ENCODE results near the gene ANKLE1. TPM values are rescaled to one million over a fixed set of nuclear protein-coding genes. Genes with fewer than 3 reads are reported as not detected.

ANKLE1 gene
- total and polyA plus RNA-seq, 2 experiments from 2014 or later = 0.31 to 0.54 TPM

DNA sequence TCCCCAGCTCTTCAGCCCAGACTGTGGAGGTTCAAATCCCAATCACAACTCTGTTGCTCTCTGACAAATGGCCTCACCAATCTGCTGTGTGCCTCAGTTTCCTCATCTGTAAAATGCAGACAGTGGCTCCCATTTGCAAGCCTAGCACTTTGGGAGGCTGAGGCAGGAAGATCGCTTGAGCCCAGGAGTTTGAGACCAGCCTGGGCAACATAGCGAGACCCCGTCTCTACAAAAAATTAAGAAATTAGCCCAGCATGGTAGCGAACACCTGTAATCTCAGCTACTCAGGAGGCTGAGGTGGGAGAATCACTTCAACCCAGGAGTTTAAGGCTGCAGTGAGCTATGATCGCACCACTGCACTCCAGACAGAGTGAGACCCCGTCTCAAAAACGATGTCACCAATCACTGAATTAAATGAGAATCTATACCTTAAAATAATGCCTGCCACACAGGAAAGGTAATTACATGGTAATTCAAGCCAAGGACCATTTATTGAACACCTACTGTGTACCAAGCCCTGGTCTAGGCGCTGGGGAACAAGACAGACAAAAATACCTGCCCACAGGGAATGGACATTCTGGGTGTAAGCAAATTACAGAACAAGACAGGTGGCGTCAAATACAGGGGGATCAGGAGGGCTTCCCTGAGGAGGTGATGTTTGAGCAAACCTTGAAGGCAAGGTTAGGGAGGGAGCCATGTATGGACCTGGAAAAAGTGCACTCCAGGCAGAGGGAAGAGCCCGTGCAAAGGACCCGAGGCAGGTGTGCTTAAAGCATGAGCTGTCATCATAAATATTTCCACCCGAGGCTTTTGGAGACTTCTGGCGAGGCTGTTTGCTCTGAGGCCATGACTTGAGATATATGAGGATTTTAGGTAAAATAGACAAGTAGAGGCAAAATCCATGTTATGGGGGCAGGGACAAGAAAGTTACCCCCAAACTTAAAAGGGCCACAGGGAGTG, 43.7 kb upstream of the ANKLE1 start:
- 0 out of 2 replicates have a peak, but pooled peaks cover 1% of the 10 kb centered on the region for H3F3A ChIP-seq (ENCODE audit: insufficient read depth)
- H3K4me2 ChIP-seq (ENCODE audit: unreplicated experiment) = no peak overlapping the region
- no peaks in the 10 kb centered on the region for H3K9me2 ChIP-seq (ENCODE audit: insufficient read depth)
- no peaks in the 10 kb centered on the region for H3K27me3 ChIP-seq (replicated peaks; ENCODE audit: insufficient read depth)
- peaks cover 76% of the 10 kb centered on the region for H3K79me2 ChIP-seq (ENCODE audit: insufficient read depth)
- H3K4me3 ChIP-seq = no peak overlapping the region
- H4K20me1 ChIP-seq (ENCODE audit: insufficient read depth) = no peaks in the 10 kb centered on the region
- DNase-seq = no peak
- H2AFZ ChIP-seq = no peak overlapping the region
- no peaks in the 10 kb centered on the region; the same call in 1 of the 2 replicates for H3K36me3 ChIP-seq (ENCODE audit: low read depth)
- TF ChIP-seq EZH2phosphoT487 (IDR thresholded peaks at IDR 0.05; ENCODE audit: insufficient read depth, low read depth) = no peak
- no peak for TF ChIP-seq EZH2 (IDR thresholded peaks at IDR 0.05; ENCODE audit: insufficient read depth, poor library complexity, severe bottlenecking)
- H3K9ac ChIP-seq = no peak overlapping the region
- H3K4me1 ChIP-seq (ENCODE audit: insufficient read depth) = 0 out of 2 replicates have a peak, but pooled peaks cover 13% of the 10 kb centered on the region
- H3K9me3 ChIP-seq (ENCODE audit: low read depth) = no peaks in the 10 kb centered on the region
- in situ Hi-C loops (cut with MboI) = no loop called here
- 97% methylated on average over 13 of the region's 13 CpGs for WGBS, 2 experiments (ENCODE audit: low coverage in 1 of 2, low lambda C conversion rate in 2 of 2, missing lambda C conversion rate in 2 of 2)
- no peak overlapping the region for H3K27ac ChIP-seq

GRCh38 chr19:17240062-17240752, 41.5 kb upstream of the ANKLE1 start:
- 0 out of 2 replicates have a peak, but pooled peaks cover 16% of the 10 kb centered on the region for H3K4me1 ChIP-seq (ENCODE audit: insufficient read depth)
- H3K27ac ChIP-seq = no peak overlapping the region
- H3K9me3 ChIP-seq (ENCODE audit: low read depth) = no peaks in the 10 kb centered on the region
- in situ Hi-C loops (cut with MboI) = no loop called here
- 80 to 81% methylated on average over 23 to 24 of the region's 24 CpGs for WGBS, 2 experiments (ENCODE audit: low coverage in 1 of 2, low lambda C conversion rate in 2 of 2, missing lambda C conversion rate in 2 of 2)
- no peaks in the 10 kb centered on the region for H3K36me3 ChIP-seq (ENCODE audit: low read depth)
- H3K9me2 ChIP-seq (ENCODE audit: insufficient read depth) = no peaks in the 10 kb centered on the region
- TF ChIP-seq EZH2 (IDR thresholded peaks at IDR 0.05; ENCODE audit: insufficient read depth, poor library complexity, severe bottlenecking) (no peak), EZH2phosphoT487 (IDR thresholded peaks at IDR 0.05; ENCODE audit: insufficient read depth, low read depth) (no peak)
- H3K4me3 ChIP-seq = no peak overlapping the region
- no peak overlapping the region for H3K4me2 ChIP-seq (ENCODE audit: unreplicated experiment)
- DNase-seq = no peak
- H3K9ac ChIP-seq = no peak overlapping the region
- peaks cover 76% of the 10 kb centered on the region for H3K79me2 ChIP-seq (ENCODE audit: insufficient read depth)
- no peak overlapping the region for H2AFZ ChIP-seq
- H4K20me1 ChIP-seq (ENCODE audit: insufficient read depth) = no peaks in the 10 kb centered on the region
- H3F3A ChIP-seq (ENCODE audit: insufficient read depth) = 0 out of 2 replicates have a peak, but pooled peaks cover 3% of the 10 kb centered on the region
- H3K27me3 ChIP-seq (replicated peaks; ENCODE audit: insufficient read depth) = no peaks in the 10 kb centered on the region

GRCh38 chr19:17240826-17241399, 40.8 kb upstream of the ANKLE1 start:
- DNase-seq = no peak
- Histone ChIP-seq H3K9me2 (ENCODE audit: insufficient read depth) (no peaks in the 10 kb centered on the region), H3K36me3 (ENCODE audit: low read depth) (no peaks in the 10 kb centered on the region), H3K4me2 (ENCODE audit: unreplicated experiment) (no peak overlapping the region), H4K20me1 (ENCODE audit: insufficient read depth) (no peaks in the 10 kb centered on the region), H3K79me2 (ENCODE audit: insufficient read depth) (peaks cover 75% of the 10 kb centered on the region), H2AFZ (no peak overlapping the region), H3K4me3 (no peak overlapping the region), H3K9ac (no peak overlapping the region), H3F3A (ENCODE audit: insufficient read depth) (0 out of 2 replicates have a peak, but pooled peaks cover 3% of the 10 kb centered on the region), H3K4me1 (ENCODE audit: insufficient read depth) (0 out of 2 replicates have a peak, but pooled peaks cover 16% of the 10 kb centered on the region), H3K9me3 (ENCODE audit: low read depth) (no peaks in the 10 kb centered on the region), H3K27ac (no peak overlapping the region), H3K27me3 (replicated peaks; ENCODE audit: insufficient read depth) (no peaks in the 10 kb centered on the region)
- 97 to 99% methylated on average over 6 of the region's 6 CpGs for WGBS, 2 experiments (ENCODE audit: low coverage in 1 of 2, low lambda C conversion rate in 2 of 2, missing lambda C conversion rate in 2 of 2)
- in situ Hi-C loops (cut with MboI) = no loop called here
- no peak for TF ChIP-seq EZH2phosphoT487 (IDR thresholded peaks at IDR 0.05; ENCODE audit: insufficient read depth, low read depth)
- TF ChIP-seq EZH2 (IDR thresholded peaks at IDR 0.05; ENCODE audit: insufficient read depth, poor library complexity, severe bottlenecking) = no peak
